ENCODE measurements around the gene PNPLA1. TPM values are rescaled to one million over a fixed set of nuclear protein-coding genes. Genes with fewer than 3 reads are reported as not detected.

PNPLA1 gene
- total RNA-seq (2014; rRNA removed), result 0.29 TPM in 1 of 2 replicates, not detected in the other
- percentile 28 among the genes with signal in this experiment for Bru-seq, nascent RNA
- BruChase-seq, experiment 1, labeled RNA remaining after a 6-hour chase, result percentile 39 among the genes with signal in this experiment
- BruChase-seq, experiment 2, labeled RNA remaining after a 2-hour chase, result percentile 50 among the genes with signal in this experiment
- long read RNA-seq, partial matches to known transcripts, result 0 of 1 reads
- long read RNA-seq, other reads (novel, unspliced or antisense), result 1 of 1 reads

DNA sequence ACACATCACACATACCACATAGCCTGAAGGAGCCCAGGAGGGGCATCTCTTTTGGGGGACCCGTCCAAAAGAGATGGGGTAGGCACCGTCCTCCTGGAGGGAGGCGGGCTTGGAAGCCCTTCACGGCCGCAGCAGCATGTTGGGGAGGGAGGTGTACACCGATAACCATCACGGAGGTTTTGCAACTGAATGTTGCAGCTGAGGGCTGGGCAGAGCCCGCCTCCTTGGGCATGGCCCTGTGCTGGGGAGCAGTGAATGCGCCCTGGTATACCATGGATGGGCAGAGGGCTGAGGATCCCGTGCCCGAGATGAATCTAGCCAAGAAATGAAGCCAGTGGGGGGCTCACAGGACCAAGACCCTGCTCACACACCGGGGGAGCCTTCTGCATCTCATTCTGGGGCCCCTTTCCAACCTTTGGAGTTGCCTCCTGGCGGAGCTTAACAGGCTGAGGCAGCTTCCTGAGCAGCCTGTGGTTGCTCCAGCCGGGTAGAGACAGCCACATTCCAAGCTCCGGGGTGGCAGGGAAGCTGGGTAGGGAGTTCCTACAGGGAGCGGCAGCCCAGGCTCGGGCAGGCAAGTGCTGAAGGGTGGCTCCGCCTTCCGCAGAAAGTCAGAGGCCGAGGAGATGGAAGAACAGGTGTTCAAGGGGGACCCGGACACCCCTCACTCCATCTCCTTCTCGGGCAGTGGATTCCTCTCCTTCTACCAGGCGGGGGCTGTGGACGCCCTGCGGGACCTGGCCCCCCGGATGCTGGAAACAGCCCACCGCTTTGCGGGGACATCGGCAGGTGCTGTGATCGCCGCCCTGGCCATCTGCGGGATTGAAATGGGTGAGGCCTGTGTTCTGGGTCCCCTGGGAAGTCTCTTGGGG, at the start of gene PNPLA1:
PNPLA1 (plus strand) TSS at position 227 of the 872 bp plus-strand sequence; CDS start at position 627, 400 bp downstream.
- Histone ChIP-seq H3F3A (ENCODE audit: low read length, unreplicated experiment) (no peaks in the 10 kb centered on the region), H3K9me2 (replicated peaks; ENCODE audit: low read length) (no peaks in the 10 kb centered on the region), H2AFZ (ENCODE audit: low read length) (no peak within 1 kb of the TSS), H3K4me3 (ENCODE audit: low read length) (no peak within 1 kb of the TSS), H3K9me3 (ENCODE audit: low read length) (no peaks in the 10 kb centered on the region), H3K9ac (ENCODE audit: low read length) (no peak within 1 kb of the TSS), H3K27me3 (ENCODE audit: low read length) (peaks cover 26% of the 10 kb centered on the region), H4K20me1 (ENCODE audit: low read length) (no peaks in the 10 kb centered on the region), H3K4me1 (ENCODE audit: insufficient read depth, low read length) (0 out of 2 replicates have a peak, but pooled peaks cover 8% of the 10 kb centered on the region), H3K4me2 (ENCODE audit: low read length) (no peak within 1 kb of the TSS), H3K79me2 (ENCODE audit: low read length) (no peaks in the 10 kb centered on the region), H3K27ac (ENCODE audit: low read length) (no peak within 1 kb of the TSS), H3K36me3 (ENCODE audit: low read depth, low read length) (no peaks in the 10 kb centered on the region)
- CTCF ChIA-PET, result no interaction called here
- intact Hi-C loops (cut with micrococcal nuclease), result no loop called here
- POLR2A ChIA-PET (ENCODE audit: unreplicated experiment), result interaction anchor here (0.6 kb wide), 1 partner anchor 47 kb away, joined by 3 read pairs; no protein-coding TSS in a partner anchor
- DNase-seq, result no peak
- BruUV-seq (replicated peaks), result no TSS peak
- no peak for ATAC-seq
- TF ChIP-seq CTCF (conservative IDR thresholded peaks at IDR 0.05; ENCODE audit: low read depth, low read length) (no peak), EZH2 (IDR thresholded peaks at IDR 0.05; ENCODE audit: low read length, unreplicated experiment) (no peak), EZH2phosphoT487 (IDR thresholded peaks at IDR 0.05; ENCODE audit: borderline replicate concordance, low read length) (no peak)

GRCh38 chr6:36220226-36220625, 49.6 kb upstream of the PNPLA1 start:
- POLR2A ChIA-PET (ENCODE audit: unreplicated experiment), result no interaction called here

More at GRCh38 chr6:36220226-36220625, 49.6 kb upstream of the PNPLA1 start:
- TF ChIP-seq EZH2phosphoT487 (IDR thresholded peaks at IDR 0.05; ENCODE audit: borderline replicate concordance, low read length), result no peak
- TF ChIP-seq CTCF (conservative IDR thresholded peaks at IDR 0.05; ENCODE audit: low read depth, low read length), result no peak
- no peak for TF ChIP-seq EZH2 (IDR thresholded peaks at IDR 0.05; ENCODE audit: low read length, unreplicated experiment)
- H3K27me3 ChIP-seq (ENCODE audit: low read length), result no peaks in the 10 kb centered on the region
- H3K4me2 ChIP-seq (ENCODE audit: low read length), result no peak overlapping the region
- no peak overlapping the region for H3K4me3 ChIP-seq (ENCODE audit: low read length)
- intact Hi-C loops (cut with micrococcal nuclease), result no loop called here
- no peak overlapping the region for H3K27ac ChIP-seq (ENCODE audit: low read length)
- peaks cover 42% of the 10 kb centered on the region for H3K36me3 ChIP-seq (ENCODE audit: low read depth, low read length)
- H2AFZ ChIP-seq (ENCODE audit: low read length), result no peak overlapping the region
- H4K20me1 ChIP-seq (ENCODE audit: low read length), result no peaks in the 10 kb centered on the region
- DNase-seq, result no peak
- H3K4me1 ChIP-seq (ENCODE audit: insufficient read depth, low read length), result peaks cover 6% of the 10 kb centered on the region
- no peaks in the 10 kb centered on the region for H3F3A ChIP-seq (ENCODE audit: low read length, unreplicated experiment)
- H3K9ac ChIP-seq (ENCODE audit: low read length), result no peak overlapping the region
- CTCF ChIA-PET, result no interaction called here
- no peaks in the 10 kb centered on the region for H3K9me3 ChIP-seq (ENCODE audit: low read length)
- H3K9me2 ChIP-seq (replicated peaks; ENCODE audit: low read length), result no peaks in the 10 kb centered on the region
- no peak for ATAC-seq
- no peaks in the 10 kb centered on the region for H3K79me2 ChIP-seq (ENCODE audit: low read length)
- no TSS peak for BruUV-seq (replicated peaks)
